Cardiac fibroblast (primary cell): ENCODE results near the gene PSMB3.

Experiments
- DNase-seq, 2 donors: peaks; one replicate each; pipeline versions ENCODE4 v3.0.0 to v3.0.0-alpha.2; 2010; ENCODE audit warnings: low read depth in 2 of 2
- H3K4me3 ChIP-seq, 2 donors: replicated peaks in 1 of 2; 1 replicate in 1 of 2; 2 replicates in 1 of 2; pipeline ENCODE4 v1.5.1; 2011; ENCODE audit warnings: low read depth in 2 of 2, low read length in 2 of 2, mild to moderate bottlenecking in 2 of 2, moderate library complexity in 1 of 2
- TF ChIP-seq, protein P1 (sequence below): IDR thresholded peaks from one replicate; pipeline ENCODE4 v1.5.1; 2011; ENCODE audit warnings: low read depth, mild to moderate bottlenecking, low read length, inconsistent platforms

Gene PSMB3

DNA sequence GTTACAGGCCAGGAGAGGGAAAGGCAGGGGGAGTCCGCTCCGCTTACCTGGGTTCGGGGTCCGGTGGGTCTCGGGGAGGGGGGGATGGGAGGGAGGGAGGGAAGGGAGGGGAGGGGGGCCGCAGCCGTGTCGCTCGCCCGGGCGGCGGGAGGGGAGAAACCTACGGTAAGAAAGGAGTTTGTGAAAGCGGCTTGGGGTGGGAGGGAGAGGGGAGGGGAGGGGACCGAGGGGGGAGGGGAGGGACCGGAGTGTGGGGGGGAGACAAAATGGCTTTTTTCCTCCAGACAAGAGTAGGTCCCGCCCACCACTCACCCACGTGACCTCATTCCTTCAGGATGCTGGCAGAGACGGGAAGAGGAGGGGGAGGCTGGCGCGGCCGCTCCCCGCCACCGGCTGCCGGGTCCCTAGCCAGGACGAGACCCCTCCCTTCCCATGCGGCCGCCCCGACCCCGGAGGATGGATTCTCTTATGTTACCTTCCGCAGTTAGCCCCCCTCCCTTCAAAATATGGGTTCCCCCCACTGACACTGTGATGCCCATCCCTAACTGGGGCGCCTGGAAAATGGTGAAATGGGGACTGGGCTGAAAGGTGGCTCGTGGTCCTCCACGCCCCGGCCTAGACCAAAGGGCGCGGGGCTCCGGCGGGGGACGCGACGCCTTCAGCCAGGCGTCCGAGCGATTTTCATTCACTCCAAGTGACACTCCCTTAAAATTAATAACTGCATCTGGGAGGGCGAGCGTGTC lies 4.2 kb upstream of the PSMB3 start, which contains the start of gene PCGF2:
TSS of gene PCGF2 (minus strand) at position 188 of the 743 bp plus-strand sequence. CDS start 7,934 bp downstream, outside the sequence.
- H3K4me3 ChIP-seq, result peak within 1 kb of the TSS; percentile 92 to 98
- DNase-seq, result peak; percentile 90 to 92
- TF ChIP-seq, protein P1, sequence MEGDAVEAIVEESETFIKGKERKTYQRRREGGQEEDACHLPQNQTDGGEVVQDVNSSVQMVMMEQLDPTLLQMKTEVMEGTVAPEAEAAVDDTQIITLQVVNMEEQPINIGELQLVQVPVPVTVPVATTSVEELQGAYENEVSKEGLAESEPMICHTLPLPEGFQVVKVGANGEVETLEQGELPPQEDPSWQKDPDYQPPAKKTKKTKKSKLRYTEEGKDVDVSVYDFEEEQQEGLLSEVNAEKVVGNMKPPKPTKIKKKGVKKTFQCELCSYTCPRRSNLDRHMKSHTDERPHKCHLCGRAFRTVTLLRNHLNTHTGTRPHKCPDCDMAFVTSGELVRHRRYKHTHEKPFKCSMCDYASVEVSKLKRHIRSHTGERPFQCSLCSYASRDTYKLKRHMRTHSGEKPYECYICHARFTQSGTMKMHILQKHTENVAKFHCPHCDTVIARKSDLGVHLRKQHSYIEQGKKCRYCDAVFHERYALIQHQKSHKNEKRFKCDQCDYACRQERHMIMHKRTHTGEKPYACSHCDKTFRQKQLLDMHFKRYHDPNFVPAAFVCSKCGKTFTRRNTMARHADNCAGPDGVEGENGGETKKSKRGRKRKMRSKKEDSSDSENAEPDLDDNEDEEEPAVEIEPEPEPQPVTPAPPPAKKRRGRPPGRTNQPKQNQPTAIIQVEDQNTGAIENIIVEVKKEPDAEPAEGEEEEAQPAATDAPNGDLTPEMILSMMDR, result no peak

DNA sequence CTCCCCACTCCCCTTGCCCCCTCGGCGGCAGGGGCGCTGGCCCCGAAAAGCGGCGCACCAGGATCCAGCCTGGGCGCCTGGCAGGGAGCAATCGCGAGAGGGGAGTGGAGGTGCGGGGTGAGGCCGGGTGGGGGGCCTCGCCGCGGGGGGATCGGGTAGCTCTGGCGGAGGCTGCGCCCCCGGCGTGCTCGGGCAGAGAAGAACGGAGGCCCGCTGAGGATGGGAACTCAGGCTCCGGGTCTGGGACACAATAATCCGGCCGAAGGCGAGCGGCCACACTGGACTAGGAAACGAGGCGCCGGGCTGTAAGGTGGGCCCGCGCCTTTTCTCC lies 3.7 kb upstream of the PSMB3 start:
- TF ChIP-seq, protein P1, result no peak

DNA sequence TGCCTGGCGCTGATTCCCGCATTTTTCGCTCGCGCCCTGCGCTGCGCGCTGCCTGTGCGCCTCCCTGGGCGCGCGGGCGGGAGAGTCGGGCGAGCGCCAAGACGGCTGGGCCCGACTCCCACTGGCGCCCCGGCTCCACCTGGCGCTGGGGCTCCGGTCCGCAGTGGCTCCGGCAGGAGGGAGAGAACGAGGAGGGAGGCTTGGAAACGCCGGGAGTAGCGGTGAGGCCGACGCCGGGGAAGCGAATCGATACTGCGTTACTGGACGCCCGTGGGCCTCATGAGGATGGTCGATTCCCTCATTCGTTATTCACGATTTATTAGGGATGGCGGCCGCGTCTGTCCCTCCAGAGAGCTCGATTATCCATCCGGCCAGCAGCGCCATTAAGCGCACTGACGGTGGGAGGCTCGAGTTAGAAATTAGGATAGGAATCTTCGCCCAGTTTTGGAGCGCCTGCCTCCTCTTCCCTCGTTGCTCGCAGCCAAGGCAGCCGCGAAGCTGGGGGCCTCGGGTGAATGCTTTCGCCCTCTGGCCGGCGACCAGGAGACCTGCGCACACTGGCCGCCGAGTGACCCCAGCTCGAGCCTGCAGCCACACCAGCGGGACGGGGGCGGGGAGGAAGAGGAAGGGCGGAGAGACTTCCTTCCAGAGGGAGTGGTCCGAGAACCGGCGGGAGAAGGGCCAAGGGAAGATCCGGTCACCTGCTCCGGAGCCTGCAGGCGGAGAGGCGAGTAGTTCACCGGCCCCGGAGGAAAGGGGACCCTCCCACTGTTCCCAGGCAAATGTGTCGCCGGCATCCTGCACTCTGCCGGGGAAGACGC lies 3.1 kb upstream of the PSMB3 start:
- H3K4me3 ChIP-seq, result peak overlapping the region; percentile 92 to 98
- TF ChIP-seq, protein P1, result no peak
- peak; percentile 73 to 87 for DNase-seq

More for the DNA sequence above, 3.7 kb upstream of the PSMB3 start:
- H3K4me3 ChIP-seq, result peak overlapping the region; percentile 92 to 98
- DNase-seq, result no peak

DNA sequence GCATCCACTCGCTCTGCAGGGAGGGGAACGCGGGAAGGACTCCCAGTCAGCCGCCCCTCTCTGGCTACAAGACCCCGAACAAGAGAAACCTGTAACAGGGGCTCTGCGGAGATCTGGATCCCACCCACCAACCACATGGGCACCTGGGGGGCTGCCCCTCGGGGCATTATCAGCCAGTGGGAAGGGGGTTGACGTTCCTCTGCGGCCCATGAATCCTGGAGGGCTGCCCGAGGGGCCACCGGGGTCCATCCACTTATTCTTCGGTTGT lies 2.6 kb upstream of the PSMB3 start:
- TF ChIP-seq, protein P1, result no peak
- H3K4me3 ChIP-seq, result peak overlapping the region; percentile 92 to 98
- DNase-seq, result no peak

DNA sequence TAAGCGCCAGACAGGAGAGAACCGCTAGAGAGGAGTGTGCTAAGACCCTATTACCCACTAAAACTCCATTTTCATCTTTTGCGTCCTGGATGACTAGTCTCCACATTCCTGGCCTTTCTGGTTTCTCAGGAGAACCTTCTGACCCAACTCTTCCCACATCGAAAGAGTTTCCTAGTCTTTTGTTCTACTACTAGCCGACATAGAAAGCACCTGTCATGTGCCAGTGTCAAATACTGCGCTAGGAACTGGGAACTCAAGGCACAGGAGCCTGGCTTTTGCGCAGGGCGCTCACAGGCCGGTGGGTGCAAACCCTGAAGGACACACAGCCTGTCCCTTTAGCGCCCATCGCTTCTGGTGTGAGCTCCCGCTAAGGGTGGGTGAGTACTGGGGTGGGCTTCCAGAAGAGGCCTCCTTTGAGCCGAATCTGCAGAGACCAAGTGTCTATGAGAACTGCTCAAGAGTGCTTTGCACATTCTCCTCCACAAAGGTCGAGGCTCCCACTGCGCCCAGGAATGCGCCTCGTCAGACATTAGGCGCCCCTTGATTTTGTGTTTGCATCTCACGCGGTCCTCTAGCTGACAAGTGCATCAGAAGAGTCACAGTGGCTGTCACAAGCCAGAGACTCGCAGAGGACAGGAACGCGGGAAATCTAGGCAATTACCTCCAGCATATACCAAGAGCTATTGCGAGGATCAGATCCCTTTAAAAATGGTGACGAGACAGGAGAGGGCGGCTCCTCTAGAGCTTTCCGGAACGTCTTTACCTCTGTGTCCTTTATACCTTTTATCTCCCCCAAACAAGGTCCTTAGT lies 2.0 kb upstream of the PSMB3 start:
- TF ChIP-seq, protein P1, result no peak
- DNase-seq, result no peak
- H3K4me3 ChIP-seq, result peak overlapping the region; percentile 92 to 98

DNA sequence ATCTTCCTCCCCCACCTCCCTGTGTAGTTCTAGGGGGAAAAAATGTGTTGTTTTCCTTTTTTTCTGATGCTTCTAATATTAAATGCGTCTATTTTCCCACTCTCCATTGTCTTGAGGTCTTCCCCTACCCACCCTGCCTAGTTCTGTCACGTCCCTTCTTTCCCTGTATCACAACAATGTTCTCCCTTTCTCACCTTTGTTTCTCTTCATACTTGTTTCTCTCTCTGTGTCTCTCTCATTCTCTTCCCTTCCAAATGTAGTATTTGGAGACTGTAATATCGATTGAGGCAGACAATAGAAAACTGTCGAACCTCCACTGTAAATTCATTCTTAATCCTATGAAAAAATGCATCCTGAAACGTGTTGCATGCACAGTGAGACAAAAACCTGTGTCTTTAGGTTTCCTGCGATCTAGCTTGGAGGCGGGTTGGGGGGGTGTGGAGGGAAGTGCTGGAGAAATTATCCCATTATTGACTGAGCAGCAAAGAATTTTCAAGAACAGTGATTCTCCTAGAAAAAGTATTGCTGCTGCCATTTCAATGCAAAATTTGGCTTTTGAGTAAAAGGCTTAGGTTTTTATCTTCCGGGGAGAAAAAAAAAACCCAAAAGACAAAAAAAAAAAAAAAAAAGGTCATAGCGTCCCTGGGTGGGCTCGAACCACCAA lies 1.3 kb upstream of the PSMB3 start:
- peak overlapping the region; percentile 40 to 93 for H3K4me3 ChIP-seq
- DNase-seq, result no peak
- TF ChIP-seq, protein P1, result no peak
